Retinal pigment epithelial cell (primary cell): ENCODE data around the gene BRINP3.

Source experiments
- DNase-seq: peaks from one replicate; pipeline ENCODE4 v3.0.0-alpha.2; 2010; ENCODE audit warnings: low read depth
- H3K4me3 ChIP-seq: 2 replicates; pipeline ENCODE4 v1.5.1; 2011; ENCODE audit warnings: mild to moderate bottlenecking, low read length, control low read depth, moderate library complexity
- TF ChIP-seq, protein P1 (sequence below): conservative IDR thresholded peaks from 2 replicates; pipeline ENCODE4 v1.5.1; 2011; ENCODE audit warnings: low read depth, low read length, control low read depth, inconsistent platforms

Gene BRINP3

DNA sequence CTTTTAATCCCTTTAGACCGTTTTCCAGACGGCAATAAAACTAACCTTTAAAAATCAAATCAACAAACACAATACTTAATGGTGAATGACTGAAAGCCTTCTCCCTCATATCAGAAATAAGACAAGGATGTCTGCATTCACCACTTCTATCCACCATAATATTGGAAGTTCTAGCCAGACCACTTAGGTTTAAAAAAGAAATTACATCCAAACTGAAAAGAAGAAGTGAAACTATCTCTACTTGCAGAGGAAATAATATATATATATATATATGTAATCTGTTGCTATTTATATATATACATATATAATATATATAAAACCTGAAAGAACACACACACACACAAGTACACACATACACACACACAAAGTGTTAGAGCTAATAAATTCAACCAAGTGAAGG lies 100.4 kb downstream of the BRINP3 start:
- DNase-seq, result no peak
- TF ChIP-seq, protein P1, sequence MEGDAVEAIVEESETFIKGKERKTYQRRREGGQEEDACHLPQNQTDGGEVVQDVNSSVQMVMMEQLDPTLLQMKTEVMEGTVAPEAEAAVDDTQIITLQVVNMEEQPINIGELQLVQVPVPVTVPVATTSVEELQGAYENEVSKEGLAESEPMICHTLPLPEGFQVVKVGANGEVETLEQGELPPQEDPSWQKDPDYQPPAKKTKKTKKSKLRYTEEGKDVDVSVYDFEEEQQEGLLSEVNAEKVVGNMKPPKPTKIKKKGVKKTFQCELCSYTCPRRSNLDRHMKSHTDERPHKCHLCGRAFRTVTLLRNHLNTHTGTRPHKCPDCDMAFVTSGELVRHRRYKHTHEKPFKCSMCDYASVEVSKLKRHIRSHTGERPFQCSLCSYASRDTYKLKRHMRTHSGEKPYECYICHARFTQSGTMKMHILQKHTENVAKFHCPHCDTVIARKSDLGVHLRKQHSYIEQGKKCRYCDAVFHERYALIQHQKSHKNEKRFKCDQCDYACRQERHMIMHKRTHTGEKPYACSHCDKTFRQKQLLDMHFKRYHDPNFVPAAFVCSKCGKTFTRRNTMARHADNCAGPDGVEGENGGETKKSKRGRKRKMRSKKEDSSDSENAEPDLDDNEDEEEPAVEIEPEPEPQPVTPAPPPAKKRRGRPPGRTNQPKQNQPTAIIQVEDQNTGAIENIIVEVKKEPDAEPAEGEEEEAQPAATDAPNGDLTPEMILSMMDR, result no peak
- H3K4me3 ChIP-seq, result no peak overlapping the region

DNA sequence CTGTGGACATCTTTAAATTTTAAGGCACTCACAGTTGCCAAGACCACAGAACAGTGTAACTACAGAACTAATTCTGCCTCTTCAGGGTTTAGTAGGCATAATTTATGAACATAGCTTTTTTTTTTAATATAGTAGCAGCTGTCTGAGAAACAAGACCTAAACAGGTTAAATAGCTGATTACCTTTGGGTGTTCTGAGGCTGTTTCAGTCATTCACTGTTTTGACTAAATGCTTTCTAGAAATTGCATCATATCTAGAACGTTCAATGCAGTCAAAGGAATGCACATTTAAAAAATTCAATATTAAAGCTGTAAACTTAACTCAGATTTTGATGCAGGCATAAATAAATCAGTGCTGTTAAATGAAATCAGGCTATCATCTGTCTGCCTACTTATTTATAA lies 101.6 kb downstream of the BRINP3 start:
- H3K4me3 ChIP-seq, result no peak overlapping the region
- TF ChIP-seq, protein P1, result no peak
- no peak for DNase-seq

- DNase-seq, result no peak
- H3K4me3 ChIP-seq, result no peak overlapping the region
Measured at GRCh38 chr1:190373705-190374336, 103.8 kb downstream of the BRINP3 start.

GRCh38 chr1:190367200-190367599 lies 110.5 kb downstream of the BRINP3 start:
- no peak overlapping the region for H3K4me3 ChIP-seq
- TF ChIP-seq, protein P1, result no peak
- DNase-seq, result no peak

More at GRCh38 chr1:190373705-190374336, 103.8 kb downstream of the BRINP3 start:
- TF ChIP-seq, protein P1, result peak; percentile 58

- DNase-seq, result no peak
- TF ChIP-seq, protein P1, result no peak
- no peak overlapping the region for H3K4me3 ChIP-seq
Measured at GRCh38 chr1:190365283-190365682, 112.4 kb downstream of the BRINP3 start.

- no peak overlapping the region for H3K4me3 ChIP-seq
- no peak for DNase-seq
Measured at GRCh38 chr1:190353538-190354101, 124.0 kb downstream of the BRINP3 start.

More at GRCh38 chr1:190353538-190354101, 124.0 kb downstream of the BRINP3 start:
- TF ChIP-seq, protein P1, result no peak
